GM10847 (cell line): ENCODE results near the gene ALOXE3.

Experiments
- POLR2A ChIP-seq: IDR thresholded peaks from 2 replicates; pipeline ENCODE4 v1.6.1; 2011; ENCODE audit not compliant: insufficient read length; ENCODE audit errors: extremely low read depth

The ALOXE3 gene

DNA sequence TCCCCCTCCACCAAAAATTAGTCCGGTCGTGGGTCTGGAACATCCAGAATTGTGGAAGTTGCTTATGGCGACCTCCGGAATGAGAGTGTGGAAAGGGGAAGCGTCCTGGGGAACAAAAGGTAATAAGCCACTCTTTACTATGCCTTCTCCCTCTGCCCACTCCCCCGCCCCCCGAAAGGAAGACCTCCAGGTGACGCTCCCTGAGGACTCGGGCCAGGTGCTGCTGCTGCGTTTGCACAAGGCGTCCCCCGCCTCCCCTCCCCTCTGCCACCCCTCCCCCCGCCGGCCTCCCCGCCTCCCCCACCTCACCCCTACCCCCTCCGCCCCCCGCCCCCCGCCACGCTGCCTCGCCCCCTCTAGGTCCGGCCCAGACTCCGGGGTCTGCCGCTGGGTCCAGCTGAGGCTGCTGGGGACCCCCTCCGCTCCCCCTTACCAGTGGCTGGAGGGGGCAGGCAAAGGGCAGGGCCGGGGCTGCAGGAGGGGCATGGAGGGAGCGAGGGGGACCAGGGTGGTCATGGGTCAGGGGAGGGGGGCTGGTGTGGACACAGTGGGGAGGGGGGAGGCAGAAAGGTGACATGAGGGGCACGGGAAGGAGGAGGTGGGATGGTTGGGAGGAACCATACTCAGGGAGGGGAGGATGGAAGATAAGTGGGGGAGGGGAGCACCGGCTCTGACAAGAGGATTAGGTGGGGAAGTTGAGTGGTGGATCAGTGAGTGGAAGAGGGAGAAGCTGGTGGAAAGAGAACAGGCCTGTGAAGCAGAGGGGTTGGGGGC, 54.4 kb downstream of the ALOXE3 start:
- no peak for TF ChIP-seq POLR2A

DNA sequence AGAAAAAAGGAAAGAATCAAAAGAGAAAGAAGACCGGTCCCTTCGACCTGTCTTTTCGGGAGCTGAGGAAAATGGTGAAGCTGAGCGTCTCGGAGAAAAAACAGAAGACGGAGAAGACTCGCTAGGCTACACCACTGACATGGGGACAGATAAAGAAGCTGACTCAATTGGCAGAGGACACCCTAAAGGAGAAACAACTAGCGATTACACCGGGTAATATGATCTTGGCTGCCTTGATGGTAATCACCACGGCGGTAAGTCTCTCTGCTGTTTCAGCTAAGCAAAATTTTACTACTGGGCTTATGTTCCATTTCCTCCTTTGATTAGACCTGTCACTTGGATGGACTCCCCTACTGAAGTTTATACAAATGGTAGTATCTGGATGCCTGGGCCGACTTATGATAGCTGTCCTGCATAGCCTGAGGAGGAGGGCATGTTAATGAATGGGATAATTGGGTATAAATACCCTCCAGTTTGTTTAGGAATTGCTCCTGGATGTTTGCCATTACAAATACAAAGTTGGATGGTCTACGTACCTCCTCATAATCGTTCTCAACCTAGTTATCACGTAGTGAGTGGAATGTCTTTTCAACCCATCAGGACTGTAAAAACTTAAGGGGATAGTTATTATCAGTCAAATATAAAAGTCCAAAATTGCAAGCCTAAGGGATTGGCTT, 55.4 kb downstream of the ALOXE3 start:
- no peak for TF ChIP-seq POLR2A

DNA sequence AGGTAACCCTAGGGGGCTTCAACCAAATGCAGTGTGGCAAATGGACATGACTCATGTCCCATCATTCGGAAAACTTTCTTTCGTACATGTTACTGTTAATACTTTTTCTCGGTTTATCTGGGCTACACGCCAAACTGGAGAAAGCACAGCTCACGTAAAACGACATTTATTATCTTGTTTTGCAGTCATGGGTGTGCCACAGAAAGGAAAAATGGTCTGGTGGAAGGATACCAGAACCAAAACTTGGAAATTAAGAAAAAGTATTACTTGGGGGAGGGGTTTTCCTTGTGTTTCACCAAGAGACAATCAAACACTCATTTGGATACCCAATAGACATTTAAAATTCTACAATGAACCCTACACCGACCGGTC, 55.9 kb downstream of the ALOXE3 start:
- TF ChIP-seq POLR2A = no peak

DNA sequence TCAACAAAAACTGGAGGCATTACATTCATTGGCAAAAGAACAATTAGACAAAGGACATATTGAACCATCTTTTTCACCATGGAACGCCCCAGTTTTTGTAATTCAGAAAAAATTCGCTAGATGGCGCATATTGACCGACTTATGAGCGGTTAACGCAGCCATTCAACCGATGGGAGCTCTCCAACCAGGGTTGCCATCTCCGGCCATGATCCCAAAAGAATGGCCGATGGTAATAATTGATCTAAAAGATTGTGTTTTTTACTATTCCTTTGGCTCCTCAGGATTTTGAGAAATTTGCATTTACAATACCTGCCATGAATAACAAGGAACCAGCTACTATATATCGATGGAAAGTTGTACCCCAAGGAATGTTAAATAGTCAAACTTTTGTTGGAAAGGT, 58.0 kb downstream of the ALOXE3 start:
- TF ChIP-seq POLR2A = no peak

DNA sequence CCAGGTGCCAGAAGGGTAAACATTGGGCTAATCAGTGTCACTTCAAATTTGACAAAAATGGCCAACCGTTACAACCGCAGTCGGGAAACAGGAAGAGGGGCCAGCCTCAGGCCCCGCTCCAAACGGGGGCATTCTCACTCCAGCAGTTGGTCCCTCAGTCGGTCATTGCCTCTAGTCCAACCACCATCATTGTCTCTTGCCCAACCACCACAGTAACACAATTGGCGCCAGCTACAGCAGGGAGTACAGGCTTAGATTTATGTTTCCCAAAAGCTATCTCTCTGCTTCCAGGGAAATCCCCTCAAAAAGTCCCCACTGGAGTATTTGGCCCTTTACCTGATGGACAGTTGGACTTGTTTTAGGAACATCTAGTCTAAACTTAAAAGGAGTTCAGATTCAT, 59.2 kb downstream of the ALOXE3 start:
- no peak for TF ChIP-seq POLR2A

DNA sequence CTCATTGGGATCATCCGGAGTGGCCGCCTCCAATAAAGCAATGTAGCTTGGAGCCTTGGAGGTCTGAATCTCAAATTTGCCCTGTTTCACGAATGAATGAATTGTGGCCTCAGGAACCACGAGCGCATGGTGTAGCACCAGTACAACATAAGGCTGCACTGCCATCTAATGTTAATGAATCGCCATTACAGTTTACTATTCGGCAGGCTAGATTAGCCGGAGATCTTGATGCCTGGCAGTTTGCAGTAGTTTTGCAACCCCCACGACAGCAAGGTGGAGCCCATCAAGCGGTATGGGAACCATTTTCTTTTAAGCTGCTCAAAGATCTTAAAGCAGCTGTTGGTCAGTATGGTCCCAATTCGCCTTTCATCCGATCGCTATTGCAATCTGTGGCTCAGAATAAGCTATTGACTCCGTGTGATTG, 60.6 kb downstream of the ALOXE3 start:
- no peak for TF ChIP-seq POLR2A

DNA sequence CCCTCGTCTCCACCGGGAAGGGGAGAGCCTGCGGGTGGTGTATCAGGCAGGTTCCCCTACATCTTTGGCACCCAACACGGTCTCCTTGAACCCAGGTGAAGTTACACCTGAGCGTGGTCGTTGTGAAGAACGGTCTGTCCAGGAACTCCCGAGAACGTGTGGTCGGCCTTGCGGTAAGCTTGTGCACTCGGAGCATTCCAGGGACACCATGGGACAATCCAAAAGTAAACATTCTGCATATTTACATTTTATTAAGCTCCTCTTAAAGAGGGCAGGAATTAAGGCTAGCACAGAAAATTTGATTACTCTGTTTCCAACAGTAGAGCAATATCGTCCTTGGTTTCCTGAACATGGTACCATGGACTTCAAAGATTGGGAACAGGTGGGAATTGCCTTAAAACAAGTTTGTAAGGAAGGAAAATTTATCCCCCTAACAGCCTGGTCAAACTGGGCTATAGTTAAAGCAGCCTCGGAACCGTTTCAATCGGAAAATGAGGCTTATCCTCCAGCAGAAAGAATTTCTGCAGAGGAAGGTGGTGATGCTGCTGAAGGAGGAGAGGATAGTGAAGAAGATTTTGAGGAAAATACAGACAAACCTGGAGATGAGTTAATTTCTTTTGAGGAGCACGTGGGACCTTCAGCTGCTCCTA, 61.2 kb downstream of the ALOXE3 start:
- TF ChIP-seq POLR2A = no peak

DNA sequence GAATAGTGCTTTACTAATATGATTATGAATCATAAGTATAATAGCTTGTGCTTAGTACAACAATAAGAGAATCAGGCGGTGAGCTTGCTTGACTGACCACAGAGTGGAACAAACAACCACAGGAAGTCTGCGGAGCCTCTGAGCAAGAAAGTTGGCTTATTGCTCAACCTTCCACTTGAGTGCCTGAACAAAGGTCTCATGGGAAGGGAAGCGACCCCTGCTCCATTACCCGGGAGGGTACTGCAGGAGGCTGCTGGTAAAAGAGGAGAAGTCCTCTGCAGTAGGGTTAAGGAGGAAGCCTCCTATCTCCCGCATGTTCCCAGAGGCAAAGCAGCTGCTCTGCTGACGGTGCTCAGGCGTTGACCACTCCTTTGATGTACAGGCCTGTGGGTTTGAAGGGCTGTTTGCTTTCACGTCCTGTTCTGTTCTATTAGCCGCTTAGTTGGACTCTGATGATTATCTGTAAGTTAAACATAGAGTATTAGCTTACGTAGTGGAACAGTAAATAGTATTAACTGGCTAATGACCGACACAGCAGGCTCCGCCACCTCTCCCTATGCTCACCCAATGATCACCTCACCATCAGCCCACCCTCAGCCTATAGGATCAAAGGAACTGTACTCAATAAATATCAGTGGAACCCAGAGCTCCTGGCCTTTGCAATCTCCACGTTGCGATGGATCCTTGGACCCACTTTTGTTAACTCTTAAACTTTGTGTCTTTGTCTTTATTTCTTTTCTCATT, 61.9 kb downstream of the ALOXE3 start:
- TF ChIP-seq POLR2A = no peak

DNA sequence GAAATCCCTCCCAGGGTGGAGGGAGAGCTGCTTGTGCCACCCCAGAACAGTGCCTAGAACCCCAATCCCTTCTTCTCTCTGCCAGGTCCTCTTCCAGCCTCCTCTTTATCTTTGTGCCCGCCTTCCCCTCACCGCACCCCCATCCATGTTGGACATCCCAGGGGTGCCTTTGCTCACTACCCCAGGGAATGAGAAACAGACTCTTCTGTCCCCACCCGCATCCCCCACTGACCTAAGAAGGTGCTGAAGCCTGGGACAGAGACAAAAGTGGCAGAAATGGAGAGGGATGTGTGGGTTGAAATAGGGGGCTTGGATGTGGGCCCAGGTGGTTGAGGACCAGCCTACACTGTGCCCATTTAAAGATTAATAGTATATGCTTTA, 62.5 kb downstream of the ALOXE3 start:
- TF ChIP-seq POLR2A = no peak

DNA sequence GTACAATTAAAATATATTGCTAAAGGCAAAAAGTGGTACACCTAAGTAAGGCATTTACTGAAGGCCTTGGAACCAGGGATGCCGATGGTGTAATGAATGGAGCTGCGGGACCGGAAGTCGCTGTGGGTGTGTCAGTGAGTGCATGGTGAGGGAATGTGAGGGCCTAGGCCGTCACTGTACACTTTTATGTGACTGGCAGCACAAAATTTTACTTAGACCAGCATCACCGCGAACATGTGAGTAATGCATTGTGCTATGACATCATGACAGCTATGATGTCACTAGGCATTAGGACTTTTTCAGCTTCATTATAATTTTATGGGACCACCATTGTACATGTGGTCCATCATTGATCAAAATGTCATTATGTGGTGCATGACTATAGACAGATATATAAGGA, 64.7 kb downstream of the ALOXE3 start:
- no peak for TF ChIP-seq POLR2A

DNA sequence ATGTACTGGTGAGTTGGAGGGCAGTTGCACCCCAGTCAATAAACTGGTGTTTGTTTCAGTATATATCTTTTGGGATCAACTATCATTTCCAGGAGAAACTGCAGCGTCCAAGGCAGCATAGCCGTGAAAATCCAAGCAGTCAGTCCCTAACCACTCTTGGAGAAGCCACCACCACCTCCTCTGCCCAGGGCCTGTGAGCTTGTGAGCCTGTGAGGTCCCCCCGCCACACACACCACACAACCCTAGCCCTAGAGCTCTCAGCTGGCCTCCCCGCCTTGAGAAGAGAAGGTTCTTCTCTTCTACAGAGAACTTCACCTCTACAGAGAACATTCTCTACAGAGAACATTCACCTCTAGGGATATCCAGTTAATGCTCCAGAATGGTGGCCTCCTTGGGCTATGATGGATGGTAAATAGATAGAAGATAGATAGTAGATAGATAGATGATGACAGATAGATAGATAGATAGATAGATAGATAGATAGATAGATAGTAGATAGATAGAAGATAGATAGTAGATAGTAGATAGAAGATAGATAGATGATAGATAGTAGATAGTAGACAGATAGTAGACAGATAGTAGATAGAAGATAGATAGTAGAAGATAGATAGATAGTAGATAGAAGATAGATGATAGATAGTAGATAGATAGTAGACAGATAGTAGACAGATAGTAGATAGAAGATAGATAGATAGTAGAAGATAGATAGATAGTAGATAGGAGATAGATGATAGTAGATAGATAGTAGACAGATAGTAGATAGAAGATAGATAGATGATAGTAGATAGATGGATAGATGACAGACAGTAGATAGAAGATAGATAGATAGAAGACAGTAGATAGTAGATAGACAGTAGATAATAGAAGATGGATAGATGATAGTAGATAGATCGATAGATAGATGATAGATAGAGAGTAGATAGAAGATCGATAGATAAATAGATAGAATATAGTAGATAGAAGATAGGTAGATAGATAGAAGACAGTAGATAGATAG, 65.8 kb downstream of the ALOXE3 start:
- no peak for TF ChIP-seq POLR2A

DNA sequence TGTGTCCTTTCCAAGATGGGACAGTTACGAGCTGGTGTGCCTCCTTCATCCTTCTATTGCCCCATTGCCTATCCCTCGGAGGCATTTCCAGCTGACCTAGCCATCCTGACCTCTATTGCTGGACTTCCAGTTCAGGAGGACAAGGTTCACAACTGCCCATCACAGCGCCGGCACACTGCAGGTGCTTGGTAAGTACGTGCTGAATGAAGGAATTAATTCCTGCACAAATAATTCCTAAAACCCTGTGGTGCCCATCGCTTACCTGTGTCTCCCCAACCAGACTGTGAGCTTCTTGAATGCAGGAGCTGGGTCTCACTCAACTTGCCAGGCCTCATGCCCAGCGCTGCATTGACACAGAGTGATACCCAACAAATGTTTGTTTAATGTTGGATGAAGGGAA, 66.5 kb downstream of the ALOXE3 start:
- no peak for TF ChIP-seq POLR2A

DNA sequence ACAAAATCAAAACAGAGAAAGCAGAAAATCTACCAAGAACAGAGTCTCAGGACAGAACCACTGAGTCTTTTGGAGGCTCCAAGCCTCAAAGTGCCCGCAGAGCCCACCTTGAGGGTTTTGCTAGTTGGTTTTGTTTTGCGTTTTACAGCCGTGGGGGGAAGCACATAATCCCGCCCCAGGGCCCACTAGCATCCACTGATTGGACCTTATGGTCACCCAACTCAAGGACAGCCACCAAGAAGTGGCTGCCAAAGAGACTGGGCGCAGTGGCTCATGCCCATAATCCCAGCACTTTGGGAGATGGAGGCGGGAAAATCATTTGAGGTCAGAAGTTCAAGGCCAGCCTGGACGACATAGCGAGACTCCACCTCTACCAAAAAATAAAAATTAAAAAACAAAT, 69.6 kb downstream of the ALOXE3 start:
- no peak for TF ChIP-seq POLR2A

DNA sequence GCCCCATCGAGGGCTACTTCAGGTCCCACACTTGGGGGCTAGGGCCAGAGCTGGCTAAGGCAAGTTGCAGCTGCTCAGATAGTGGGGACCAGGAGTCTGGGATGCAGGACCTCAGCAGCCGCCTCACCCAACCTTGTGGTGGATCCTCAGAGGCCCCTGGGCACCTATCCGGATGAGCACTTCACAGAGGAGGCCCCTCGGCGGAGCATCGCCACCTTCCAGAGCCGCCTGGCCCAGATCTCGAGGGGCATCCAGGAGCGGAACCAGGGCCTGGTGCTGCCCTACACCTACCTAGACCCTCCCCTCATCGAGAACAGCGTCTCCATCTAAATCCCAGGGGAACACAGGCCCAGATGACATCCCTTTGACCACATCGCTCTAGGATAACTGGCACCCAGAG, 70.1 kb downstream of the ALOXE3 start:
- TF ChIP-seq POLR2A = no peak

DNA sequence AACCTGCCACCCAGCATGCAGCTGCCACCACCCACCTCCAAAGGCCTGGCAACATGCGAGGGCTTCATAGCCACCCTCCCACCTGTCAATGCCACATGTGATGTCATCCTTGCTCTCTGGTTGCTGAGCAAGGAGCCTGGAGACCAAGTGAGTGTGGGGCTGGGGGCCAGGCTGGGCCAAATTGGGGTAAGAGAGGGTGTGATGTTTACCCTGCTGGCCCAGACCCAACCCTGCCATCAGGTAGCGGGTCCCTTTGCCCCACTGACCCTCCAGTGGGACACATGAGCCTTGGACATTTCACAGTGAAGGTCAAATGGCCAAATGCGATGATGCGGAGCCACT, 70.6 kb downstream of the ALOXE3 start:
- no peak for TF ChIP-seq POLR2A
